DND-41 (cell line): ENCODE results near the gene ITPR1.

Experiments
- ATAC-seq: fragments of 200-7000 bp; cut with Tn5 transposase; 3 replicates; pipeline ENCODE4 v1.9.1; 2021; ENCODE audit warnings: low read depth; ENCODE audit not compliant: insufficient read depth
- DNase-seq: peaks from one replicate; pipeline ENCODE4 v3.0.0-alpha.2; 2020
- H2AFZ ChIP-seq: 2 replicates; pipeline ENCODE4 v1.6.0; 2012; ENCODE audit warnings: low read depth, low read length
- H3K27ac ChIP-seq: 2 replicates; pipeline ENCODE4 v1.5.1; 2012; ENCODE audit warnings: low read length, inconsistent platforms
- H3K27me3 ChIP-seq: fragments of 200-600 bp; sonication (generic); 2 replicates; pipeline ENCODE4 v1.6.0; 2012; ENCODE audit warnings: low read length, mild to moderate bottlenecking, inconsistent platforms; ENCODE audit not compliant: insufficient read depth, poor library complexity
- H3K36me3 ChIP-seq: 2 replicates; pipeline ENCODE4 v1.5.1; 2012; ENCODE audit warnings: low read length, inconsistent platforms; ENCODE audit not compliant: insufficient read depth
- H3K4me1 ChIP-seq: 2 replicates; pipeline ENCODE4 v1.5.1; 2012; ENCODE audit warnings: mild to moderate bottlenecking, low read length; ENCODE audit not compliant: insufficient read depth
- H3K4me2 ChIP-seq: 2 replicates; pipeline ENCODE4 v1.6.0; 2012; ENCODE audit warnings: mild to moderate bottlenecking, moderate library complexity, low read length, inconsistent platforms; ENCODE audit not compliant: insufficient read depth
- H3K4me3 ChIP-seq, 2 experiments: fragments of 200-600 bp in 1 of 2; shearing (Covaris generic) in 1 of 2; 2 replicates each; pipeline ENCODE4 v1.5.1; 2012 to 2016; ENCODE audit warnings: inconsistent platforms in 2 of 2, low read length in 2 of 2, mild to moderate bottlenecking in 2 of 2, low read depth in 1 of 2, moderate library complexity in 1 of 2
- H3K79me2 ChIP-seq: 2 replicates; pipeline ENCODE4 v1.6.0; 2012; ENCODE audit warnings: low read length, inconsistent platforms; ENCODE audit not compliant: insufficient read depth
- H3K9ac ChIP-seq: 2 replicates; pipeline ENCODE4 v1.6.0; 2012; ENCODE audit warnings: low read depth, mild to moderate bottlenecking, inconsistent platforms, low read length, moderate library complexity
- H3K9me3 ChIP-seq: 2 replicates; pipeline ENCODE4 v1.5.1; 2012; ENCODE audit warnings: low read length, moderate library complexity, mild to moderate bottlenecking, inconsistent platforms; ENCODE audit not compliant: insufficient read depth, severe bottlenecking
- H4K20me1 ChIP-seq: 2 replicates; pipeline ENCODE4 v1.6.0; 2012; ENCODE audit warnings: low read length; ENCODE audit not compliant: insufficient read depth
- EZH2 ChIP-seq: IDR thresholded peaks from 3 replicates; pipeline ENCODE4 v1.6.1; 2012; ENCODE audit warnings: borderline replicate concordance, low read depth, mild to moderate bottlenecking, moderate library complexity, low read length, inconsistent platforms; ENCODE audit not compliant: severe bottlenecking
- TF ChIP-seq, protein P1 (sequence below): IDR thresholded peaks from 2 replicates; pipeline ENCODE4 v1.5.1; 2012; ENCODE audit warnings: borderline replicate concordance, low read length, moderate library complexity, mild to moderate bottlenecking; ENCODE audit not compliant: poor library complexity, severe bottlenecking; ENCODE audit errors: extremely low read depth

Gene ITPR1

DNA sequence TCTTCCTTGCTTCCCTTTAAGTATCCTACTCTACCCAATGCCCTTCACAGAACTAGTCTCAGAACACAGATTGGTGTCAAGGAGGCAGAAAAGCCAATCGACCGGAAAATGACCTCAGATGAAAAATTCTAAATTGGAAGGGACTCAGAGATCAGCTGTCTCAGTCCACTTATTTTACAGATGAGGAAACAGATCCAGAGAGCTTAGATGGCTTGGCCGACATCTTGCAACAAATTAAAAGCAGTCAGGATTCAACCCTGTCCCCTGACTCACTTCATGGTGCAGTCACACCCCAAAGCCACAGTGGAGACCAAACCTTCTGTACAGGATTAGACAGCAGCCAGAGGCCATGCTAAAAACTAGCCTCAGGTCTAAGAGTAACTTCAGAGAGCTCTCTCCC lies 316.8 kb downstream of the ITPR1 start:
- Histone ChIP-seq H3K9ac (no peak overlapping the region), H3K27ac (no peak overlapping the region), H4K20me1 (no peaks in the 10 kb centered on the region), H3K4me1 (no peaks in the 10 kb centered on the region), H3K9me3 (no peaks in the 10 kb centered on the region), H3K4me2 (no peak overlapping the region), H3K36me3 (no peaks in the 10 kb centered on the region), H2AFZ (no peak overlapping the region), H3K79me2 (no peaks in the 10 kb centered on the region), H3K27me3 (no peaks in the 10 kb centered on the region), H3K4me3 (no peak overlapping the region)
- ATAC-seq (no peak), DNase-seq (no peak)
- no peak for TF ChIP-seq EZH2
- TF ChIP-seq, protein P1, sequence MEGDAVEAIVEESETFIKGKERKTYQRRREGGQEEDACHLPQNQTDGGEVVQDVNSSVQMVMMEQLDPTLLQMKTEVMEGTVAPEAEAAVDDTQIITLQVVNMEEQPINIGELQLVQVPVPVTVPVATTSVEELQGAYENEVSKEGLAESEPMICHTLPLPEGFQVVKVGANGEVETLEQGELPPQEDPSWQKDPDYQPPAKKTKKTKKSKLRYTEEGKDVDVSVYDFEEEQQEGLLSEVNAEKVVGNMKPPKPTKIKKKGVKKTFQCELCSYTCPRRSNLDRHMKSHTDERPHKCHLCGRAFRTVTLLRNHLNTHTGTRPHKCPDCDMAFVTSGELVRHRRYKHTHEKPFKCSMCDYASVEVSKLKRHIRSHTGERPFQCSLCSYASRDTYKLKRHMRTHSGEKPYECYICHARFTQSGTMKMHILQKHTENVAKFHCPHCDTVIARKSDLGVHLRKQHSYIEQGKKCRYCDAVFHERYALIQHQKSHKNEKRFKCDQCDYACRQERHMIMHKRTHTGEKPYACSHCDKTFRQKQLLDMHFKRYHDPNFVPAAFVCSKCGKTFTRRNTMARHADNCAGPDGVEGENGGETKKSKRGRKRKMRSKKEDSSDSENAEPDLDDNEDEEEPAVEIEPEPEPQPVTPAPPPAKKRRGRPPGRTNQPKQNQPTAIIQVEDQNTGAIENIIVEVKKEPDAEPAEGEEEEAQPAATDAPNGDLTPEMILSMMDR, result no peak

DNA sequence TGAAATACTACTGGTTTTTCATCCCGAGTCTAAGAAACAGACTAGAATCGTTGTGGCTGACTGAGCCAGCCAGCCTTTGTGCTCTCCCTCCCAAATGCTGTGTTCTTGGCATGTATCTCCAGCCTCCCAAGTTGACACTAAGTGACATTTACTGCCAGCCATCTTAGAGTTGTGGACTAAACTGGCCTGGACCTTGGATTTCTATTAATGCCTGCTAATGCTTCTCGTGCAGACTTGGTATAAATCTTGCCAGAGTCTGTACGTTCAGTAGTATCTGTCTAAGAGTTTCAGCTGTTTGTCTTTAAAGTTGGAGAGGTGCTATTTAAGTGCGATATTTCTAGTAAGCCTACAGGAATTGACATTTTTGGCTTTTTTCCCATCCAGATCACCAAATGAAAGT lies 319.4 kb downstream of the ITPR1 start:
- Histone ChIP-seq H4K20me1 (no peaks in the 10 kb centered on the region), H3K4me1 (no peaks in the 10 kb centered on the region), H3K4me2 (no peak overlapping the region), H3K36me3 (peaks cover 5% of the 10 kb centered on the region; the same call in 1 of the 2 replicates), H3K27me3 (no peaks in the 10 kb centered on the region), H3K27ac (no peak overlapping the region), H3K9me3 (peaks cover 9% of the 10 kb centered on the region), H3K4me3 (no peak overlapping the region), H3K9ac (no peak overlapping the region), H2AFZ (no peak overlapping the region), H3K79me2 (no peaks in the 10 kb centered on the region)
- ATAC-seq (no peak), DNase-seq (no peak)
- TF ChIP-seq, protein P1, result no peak
- no peak for TF ChIP-seq EZH2

DNA sequence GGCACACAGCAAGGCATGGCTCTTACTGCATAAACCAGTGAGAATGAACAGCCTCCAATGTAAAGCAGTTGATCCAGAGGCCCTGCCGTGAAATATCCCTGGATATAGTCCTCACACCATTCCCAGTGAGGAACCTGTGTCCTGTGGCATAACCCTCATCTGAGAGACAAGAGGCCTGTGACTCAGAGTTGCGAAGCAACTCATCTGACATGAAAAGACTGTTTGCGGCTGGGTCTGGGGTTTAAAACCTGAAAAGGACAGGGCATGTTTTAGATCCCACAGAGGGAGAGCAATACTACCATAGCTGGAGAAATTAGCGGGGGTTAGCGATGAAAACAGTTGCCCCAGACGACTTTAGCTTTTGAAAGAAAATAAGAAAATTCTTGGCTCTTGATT lies 320.8 kb downstream of the ITPR1 start:
- TF ChIP-seq, protein P1, result no peak
- TF ChIP-seq EZH2, result no peak
- Histone ChIP-seq H3K27ac (no peak overlapping the region), H3K9ac (no peak overlapping the region), H3K9me3 (peaks cover 9% of the 10 kb centered on the region), H4K20me1 (no peaks in the 10 kb centered on the region), H3K79me2 (no peaks in the 10 kb centered on the region), H3K4me2 (no peak overlapping the region), H2AFZ (no peak overlapping the region), H3K4me1 (peaks cover 11% of the 10 kb centered on the region), H3K36me3 (peaks cover 14% of the 10 kb centered on the region), H3K4me3 (no peak overlapping the region), H3K27me3 (no peaks in the 10 kb centered on the region)
- no peak for DNase-seq
- no peak for ATAC-seq
